ENCODE data around the gene ANKRD11.
A peak's percentile ranks its signal among the peaks of the same experiment; 100 is the strongest.
"Not testable (repeated sequence)": the region's sequence is repeated elsewhere in the genome, so short reads cannot be mapped to it uniquely, and the experiment has no call there.

ANKRD11 gene

GRCh38 chr16:89428605-89429004 lies 61.8 kb downstream of the ANKRD11 start:
- DNase-seq (ENCODE audit: low read depth) = not testable (repeated sequence)

- peak; percentile 29 for DNase-seq (ENCODE audit: low read depth)
Observed at GRCh38 chr16:89426736-89427530, 63.4 kb downstream of the ANKRD11 start.

GRCh38 chr16:89425523-89425922 lies 64.8 kb downstream of the ANKRD11 start:
- no peak for DNase-seq (ENCODE audit: low read depth)

GRCh38 chr16:89423681-89424260 lies 66.6 kb downstream of the ANKRD11 start:
- no peak for DNase-seq (ENCODE audit: low read depth)

GRCh38 chr16:89422905-89423630 lies 67.3 kb downstream of the ANKRD11 start:
- peak; percentile 86 for DNase-seq (ENCODE audit: low read depth)

- peak; percentile 59 for DNase-seq (ENCODE audit: low read depth)
Observed at GRCh38 chr16:89422527-89422904, 67.8 kb downstream of the ANKRD11 start.

- not testable (repeated sequence) for DNase-seq (ENCODE audit: low read depth)
Observed at GRCh38 chr16:89421300-89421699, 69.1 kb downstream of the ANKRD11 start.

GRCh38 chr16:89420204-89420603 lies 70.2 kb downstream of the ANKRD11 start:
- DNase-seq (ENCODE audit: low read depth) = no peak

GRCh38 chr16:89418352-89418751 lies 72.0 kb downstream of the ANKRD11 start:
- DNase-seq (ENCODE audit: low read depth) = no peak

GRCh38 chr16:89417352-89417751 lies 73.0 kb downstream of the ANKRD11 start:
- DNase-seq (ENCODE audit: low read depth) = no peak

GRCh38 chr16:89413811-89414585 lies 76.4 kb downstream of the ANKRD11 start:
- no peak for DNase-seq (ENCODE audit: low read depth)

- no peak for DNase-seq (ENCODE audit: low read depth)
Observed at GRCh38 chr16:89412811-89413210, 77.5 kb downstream of the ANKRD11 start.

- DNase-seq (ENCODE audit: low read depth) = no peak
Observed at GRCh38 chr16:89411335-89411850, 79.0 kb downstream of the ANKRD11 start.

- peak; percentile 92 for DNase-seq (ENCODE audit: low read depth)
Observed at GRCh38 chr16:89410794-89411309, 79.5 kb downstream of the ANKRD11 start.

- DNase-seq (ENCODE audit: low read depth) = no peak
Observed at GRCh38 chr16:89410322-89410721, 80.0 kb downstream of the ANKRD11 start.

GRCh38 chr16:89409161-89409711 lies 81.1 kb downstream of the ANKRD11 start:
- DNase-seq (ENCODE audit: low read depth) = peak; percentile 55

- no peak for DNase-seq (ENCODE audit: low read depth)
Observed at GRCh38 chr16:89408315-89408714, 82.0 kb downstream of the ANKRD11 start.

GRCh38 chr16:89407925-89408300 lies 82.4 kb downstream of the ANKRD11 start:
- peak; percentile 30 for DNase-seq (ENCODE audit: low read depth)

- DNase-seq (ENCODE audit: low read depth) = no peak
Observed at GRCh38 chr16:89407282-89407924, 83.0 kb downstream of the ANKRD11 start.

- no peak for DNase-seq (ENCODE audit: low read depth)
Observed at GRCh38 chr16:89406277-89406888, 84.0 kb downstream of the ANKRD11 start.

GRCh38 chr16:89404561-89404960 lies 85.8 kb downstream of the ANKRD11 start:
- DNase-seq (ENCODE audit: low read depth) = no peak

Data from iris pigment epithelial cell (primary cell).